Stimulated activated CD8-positive, alpha-beta memory T cell treated with anti-CD3 and anti-CD28 coated beads, Interleukin-4, amount 100 ng/mL, for 48 hours (primary cell): ENCODE measurements around the gene HMG20B.

Source experiments
- DNase-seq: peaks from one replicate; pipeline ENCODE4 v3.0.0-alpha.2; 2020

HMG20B gene

DNA sequence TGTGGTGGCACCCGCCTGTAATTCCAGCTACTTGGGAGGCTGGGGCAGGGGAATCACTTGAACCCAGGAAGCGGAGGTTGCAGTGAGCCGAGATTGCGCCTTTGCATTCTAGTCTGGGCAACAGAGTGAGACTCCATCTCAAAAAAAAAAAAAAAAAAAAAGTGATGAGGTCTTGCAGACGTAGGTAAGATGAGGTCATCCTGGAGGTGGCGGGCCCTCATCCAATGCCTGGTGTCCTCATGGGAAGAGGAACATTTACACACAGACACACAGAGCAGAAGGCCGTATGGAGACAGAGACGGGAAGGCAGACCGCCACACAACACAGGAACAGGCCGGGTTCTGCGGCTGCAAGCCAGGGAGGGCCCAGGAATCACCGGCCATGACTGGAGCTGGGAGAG, 49.5 kb downstream of the HMG20B start:
- DNase-seq = no peak

DNA sequence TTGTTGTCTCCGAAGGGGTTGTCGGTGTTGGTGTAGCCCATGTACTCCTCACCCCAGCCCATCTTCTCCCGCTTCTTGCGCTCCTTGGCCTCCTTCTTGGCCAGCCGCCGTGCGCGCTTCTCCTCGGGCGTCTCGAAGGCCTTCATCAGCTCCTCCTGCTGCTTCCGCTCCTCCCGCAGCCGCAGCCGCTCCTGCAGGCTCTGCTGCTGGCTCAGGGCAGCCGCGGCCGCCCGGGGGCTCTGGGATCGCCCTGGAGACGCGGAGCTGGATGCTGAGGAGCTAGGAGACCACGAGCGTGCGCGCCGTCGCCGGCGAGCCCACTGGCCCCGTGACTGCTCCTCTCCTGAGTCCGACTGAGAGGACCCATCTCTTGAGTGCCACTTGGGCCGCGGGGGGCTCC, 51.0 kb downstream of the HMG20B start:
- DNase-seq = no peak

DNA sequence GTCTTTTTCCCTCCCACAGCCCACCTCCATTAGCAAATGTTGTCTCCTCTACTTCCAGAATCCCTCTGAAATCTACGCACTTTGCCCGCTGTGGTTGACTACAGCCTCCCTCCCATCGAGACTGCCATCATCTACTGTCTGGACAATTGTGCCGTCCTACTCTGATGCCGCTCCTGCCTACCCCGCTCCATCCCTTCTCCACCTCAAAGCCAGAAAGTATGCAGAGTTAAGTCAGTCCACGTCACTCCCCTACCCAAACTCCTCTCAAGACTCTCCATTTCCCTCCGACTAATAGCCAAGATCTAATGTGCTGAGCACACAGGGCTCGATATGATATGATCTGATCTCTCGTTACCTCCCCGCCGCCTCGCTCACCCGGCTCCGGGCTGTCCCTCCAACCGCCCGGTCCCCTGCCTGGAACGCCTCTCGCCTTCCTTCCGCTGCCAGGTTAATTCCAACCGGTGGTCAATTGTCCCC, 53.3 kb downstream of the HMG20B start:
- DNase-seq = no peak

DNA sequence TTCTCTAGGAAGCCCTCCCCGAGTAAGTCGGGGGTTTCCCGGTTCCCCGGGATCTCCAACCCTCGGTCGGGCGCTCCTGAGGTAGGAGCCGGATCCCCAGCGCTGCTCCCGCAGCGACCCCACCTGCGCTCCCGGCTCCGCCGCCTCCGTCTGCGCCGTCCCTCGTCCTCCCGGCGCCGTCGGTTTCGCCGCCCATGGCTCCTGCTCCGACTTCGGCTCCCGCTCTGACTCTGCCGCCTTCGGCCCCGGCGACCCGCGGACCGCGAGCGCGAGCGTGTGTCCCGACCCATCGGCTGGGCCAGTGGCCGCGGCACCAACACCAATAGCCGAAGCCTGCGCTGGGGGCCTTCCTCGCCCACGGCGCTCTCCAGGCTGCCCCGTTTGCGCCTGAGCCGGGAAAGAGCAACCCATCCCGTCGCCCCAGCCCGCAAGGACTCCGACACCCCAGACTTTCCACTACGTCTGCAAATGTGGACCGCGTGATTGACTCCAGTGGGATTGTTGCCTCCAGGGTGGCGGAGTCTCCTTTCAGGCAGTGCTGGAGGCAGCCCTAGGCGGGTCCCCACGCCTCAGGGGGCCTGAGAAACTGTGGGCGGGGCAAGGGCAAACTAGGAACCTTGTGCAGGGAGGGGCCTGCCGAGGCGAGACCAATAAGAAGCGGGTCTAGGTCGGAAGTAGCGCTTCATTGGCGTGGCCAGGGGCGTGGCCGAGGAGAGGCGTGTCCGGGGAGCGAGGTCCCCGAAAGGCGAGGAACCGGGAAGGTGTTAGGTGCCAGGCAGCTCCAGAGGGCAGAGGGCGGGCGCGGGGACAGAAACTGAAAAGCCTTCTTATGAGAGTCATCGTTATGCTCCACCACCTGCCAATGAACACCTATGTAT, 54.0 kb downstream of the HMG20B start, which contains the start of gene CACTIN:
Gene CACTIN, minus strand, starts transcription at position 318 of the 878 bp plus-strand sequence. Its CDS starts 28 bp downstream, at position 290.
- DNase-seq = peak; percentile 99

DNA sequence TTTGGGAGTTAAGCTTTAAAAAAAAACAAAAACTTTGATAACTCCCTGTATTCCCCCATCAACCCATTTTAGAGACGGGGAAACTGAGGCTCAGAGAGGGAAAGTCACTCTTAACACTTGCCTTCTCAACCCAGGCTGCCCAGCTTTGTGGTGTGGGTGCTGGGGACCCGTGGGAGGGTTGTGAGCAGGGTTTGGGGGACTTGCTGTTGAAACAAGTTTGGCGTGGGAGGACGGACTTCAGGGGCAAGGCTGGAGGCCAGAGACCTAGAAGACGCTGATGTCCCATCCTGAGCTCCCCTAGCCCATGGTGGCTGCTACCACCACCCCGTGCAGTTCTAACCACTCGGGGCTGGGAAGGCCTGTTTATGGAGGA, 54.6 kb downstream of the HMG20B start:
- no peak for DNase-seq
